Neural progenitor cell (in vitro differentiated cells): ENCODE results near the gene TMPRSS4. TPM values are rescaled to one million over a fixed set of nuclear protein-coding genes. Genes with fewer than 3 reads are reported as not detected.

Experiments used
- DNase-seq: peaks from one replicate; pipeline ENCODE4 v3.0.0-alpha.2; 2016; ENCODE audit warnings: low spot score
- H2AFZ ChIP-seq: fragments of 200-600 bp; sonication (generic); replicated peaks from 2 replicates; pipeline ENCODE4 v1.6.1; 2016; ENCODE audit warnings: antibody characterized with exemption
- H3F3A ChIP-seq: fragments of 200-600 bp; sonication (generic); 2 replicates; pipeline ENCODE4 v1.6.1; 2016; ENCODE audit warnings: antibody characterized with exemption, low read depth
- H3K27ac ChIP-seq: fragments of 200-600 bp; sonication (generic); 2 replicates; pipeline ENCODE4 v1.5.1; 2016; ENCODE audit warnings: mild to moderate bottlenecking
- H3K27me3 ChIP-seq: fragments of 200-600 bp; sonication (generic); 2 replicates; pipeline ENCODE4 v1.6.1; 2016; ENCODE audit warnings: mild to moderate bottlenecking, moderate library complexity
- H3K36me3 ChIP-seq: fragments of 200-600 bp; sonication (generic); 2 replicates; pipeline ENCODE4 v1.5.1; 2016
- H3K4me1 ChIP-seq: fragments of 200-600 bp; sonication (generic); 2 replicates; pipeline ENCODE4 v1.6.1; 2016; ENCODE audit warnings: mixed run types
- H3K4me2 ChIP-seq: fragments of 200-600 bp; sonication (generic); 2 replicates; pipeline ENCODE4 v1.6.1; 2016
- H3K4me3 ChIP-seq: fragments of 200-600 bp; sonication (generic); 2 replicates; pipeline ENCODE4 v1.5.1; 2016
- H3K79me2 ChIP-seq: fragments of 200-600 bp; sonication (generic); 2 replicates; pipeline ENCODE4 v1.6.1; 2016; ENCODE audit warnings: low read depth
- H3K9ac ChIP-seq: fragments of 200-600 bp; sonication (generic); 2 replicates; pipeline ENCODE4 v1.6.1; 2016
- H3K9me3 ChIP-seq: fragments of 200-600 bp; sonication (generic); 2 replicates; pipeline ENCODE4 v1.5.1; 2016; ENCODE audit warnings: low read depth
- H4K20me1 ChIP-seq: fragments of 200-600 bp; sonication (generic); 2 replicates; pipeline ENCODE4 v1.6.1; 2016; ENCODE audit warnings: low read depth
- H3K27ac Mint-ChIP-seq: 3 replicates; pipeline ENCODE4 v1.8.0; 2021; ENCODE audit warnings: mixed read lengths
- H3K27me3 Mint-ChIP-seq: 2 replicates; pipeline ENCODE4 v1.8.0; 2022; ENCODE audit warnings: low read depth, mild to moderate bottlenecking, inconsistent platforms, moderate library complexity, mixed read lengths; ENCODE audit not compliant: insufficient read depth
- H3K36me3 Mint-ChIP-seq: 3 replicates; pipeline ENCODE4 v1.8.0; 2021; ENCODE audit warnings: mixed read lengths
- H3K4me1 Mint-ChIP-seq: 3 replicates; pipeline ENCODE4 v1.8.0; 2021; ENCODE audit warnings: mixed read lengths
- H3K4me3 Mint-ChIP-seq: 3 replicates; pipeline ENCODE4 v1.8.0; 2021; ENCODE audit warnings: mild to moderate bottlenecking, moderate library complexity, mixed read lengths
- H3K9me3 Mint-ChIP-seq: 3 replicates; pipeline ENCODE4 v1.8.0; 2020; ENCODE audit warnings: mixed read lengths
- CTCF ChIP-seq: fragments of 200-600 bp; sonication (generic); IDR thresholded peaks from 2 replicates; pipeline ENCODE4 v1.5.1; 2017; ENCODE audit warnings: antibody characterized with exemption, mild to moderate bottlenecking
- EZH2 ChIP-seq: fragments of 200-600 bp; sonication (generic); IDR thresholded peaks from 2 replicates; pipeline ENCODE4 v1.6.1; 2017; ENCODE audit warnings: antibody characterized with exemption, mild to moderate bottlenecking, moderate library complexity
- EZH2phosphoT487 ChIP-seq: fragments of 200-600 bp; sonication (generic); IDR thresholded peaks from 2 replicates; pipeline ENCODE4 v1.6.1; 2017; ENCODE audit warnings: antibody characterized with exemption
- total RNA-seq: library from RNA; depleted of rRNA; stranded (reverse); fragments of >200 nt; gene quantifications from 2 replicates; pipeline ENCODE4 v1.2.3, GENCODE V29; 2015; ENCODE audit warnings: low replicate concordance

The TMPRSS4 gene
- total RNA-seq, 1 donor from 2014 or later, result not detected

GRCh38 chr11:118090545-118091162 is 13.8 kb downstream of the TMPRSS4 start:
- Histone ChIP-seq H3F3A (no peaks in the 10 kb centered on the region), H3K36me3 (no peaks in the 10 kb centered on the region), H3K27ac (no peak overlapping the region), H3K4me1 (peaks cover 7% of the 10 kb centered on the region), H3K79me2 (no peaks in the 10 kb centered on the region), H3K9ac (no peak overlapping the region), H3K4me2 (no peak overlapping the region), H3K9me3 (no peaks in the 10 kb centered on the region), H3K27me3 (no peaks in the 10 kb centered on the region), H2AFZ (no peak overlapping the region), H3K4me3 (no peak overlapping the region), H4K20me1 (no peaks in the 10 kb centered on the region)
- no peak for DNase-seq
- TF ChIP-seq EZH2phosphoT487, result no peak
- no peak for TF ChIP-seq EZH2
- no peak for TF ChIP-seq CTCF
- Mint-ChIP-seq H3K4me3 (no peak overlapping the region), H3K9me3 (peaks cover 14% of the 10 kb centered on the region), H3K4me1 (peaks cover 19% of the 10 kb centered on the region), H3K27me3 (peaks cover 8% of the 10 kb centered on the region), H3K27ac (peak overlapping the region; percentile 29), H3K36me3 (no peaks in the 10 kb centered on the region)

- Histone ChIP-seq H3K9me3 (no peaks in the 10 kb centered on the region), H3K4me3 (no peak overlapping the region), H3K27ac (no peak overlapping the region), H3K79me2 (no peaks in the 10 kb centered on the region), H4K20me1 (no peaks in the 10 kb centered on the region), H3K4me1 (peaks cover 8% of the 10 kb centered on the region), H3K36me3 (no peaks in the 10 kb centered on the region), H3K27me3 (no peaks in the 10 kb centered on the region), H3F3A (no peaks in the 10 kb centered on the region), H2AFZ (no peak overlapping the region), H3K9ac (no peak overlapping the region), H3K4me2 (no peak overlapping the region)
- Mint-ChIP-seq H3K4me3 (no peak overlapping the region), H3K27ac (no peak overlapping the region), H3K36me3 (no peaks in the 10 kb centered on the region), H3K4me1 (peaks cover 19% of the 10 kb centered on the region), H3K27me3 (peaks cover 14% of the 10 kb centered on the region), H3K9me3 (peaks cover 11% of the 10 kb centered on the region)
- no peak for DNase-seq
- TF ChIP-seq EZH2, result no peak
- no peak for TF ChIP-seq EZH2phosphoT487
- TF ChIP-seq CTCF, result no peak
These were observed 14.8 kb downstream of the TMPRSS4 start for GRCh38 chr11:118091690-118092089.

GRCh38 chr11:118092907-118093571 is 16.2 kb downstream of the TMPRSS4 start:
- no peak for DNase-seq
- peaks cover 8% of the 10 kb centered on the region for H3K4me1 ChIP-seq
- Mint-ChIP-seq H3K27ac (no peak overlapping the region), H3K36me3 (no peaks in the 10 kb centered on the region), H3K9me3 (peaks cover 5% of the 10 kb centered on the region), H3K4me3 (no peak overlapping the region), H3K27me3 (peaks cover 14% of the 10 kb centered on the region), H3K4me1 (peaks cover 23% of the 10 kb centered on the region)
- no peak overlapping the region for H3K4me2 ChIP-seq
- no peak overlapping the region for H3K9ac ChIP-seq
- no peak overlapping the region for H2AFZ ChIP-seq
- H3K9me3 ChIP-seq, result no peaks in the 10 kb centered on the region
- TF ChIP-seq CTCF (no peak), EZH2 (no peak), EZH2phosphoT487 (no peak)
- no peaks in the 10 kb centered on the region for H3K36me3 ChIP-seq
- no peaks in the 10 kb centered on the region for H3K27me3 ChIP-seq
- H3K79me2 ChIP-seq, result no peaks in the 10 kb centered on the region
- no peaks in the 10 kb centered on the region for H4K20me1 ChIP-seq
- H3K4me3 ChIP-seq, result no peak overlapping the region
- no peaks in the 10 kb centered on the region for H3F3A ChIP-seq
- no peak overlapping the region for H3K27ac ChIP-seq
